ENCODE results near the gene TKTL1.
A peak's percentile ranks its signal among the peaks of the same experiment; 100 is the strongest.
"Not testable (repeated sequence)": the region's sequence is repeated elsewhere in the genome, so short reads cannot be mapped to it uniquely, and the experiment has no call there.

The TKTL1 gene

GRCh38 chrX:154321594-154321993 is 26.0 kb downstream of the TKTL1 start:
- DNase-seq (ENCODE audit: insufficient read length, low spot score) (no peak), FAIRE-seq (no peak)
- no peak for TF ChIP-seq POLR2A (IDR thresholded peaks at IDR 0.05; ENCODE audit: low read depth, low read length)

DNA sequence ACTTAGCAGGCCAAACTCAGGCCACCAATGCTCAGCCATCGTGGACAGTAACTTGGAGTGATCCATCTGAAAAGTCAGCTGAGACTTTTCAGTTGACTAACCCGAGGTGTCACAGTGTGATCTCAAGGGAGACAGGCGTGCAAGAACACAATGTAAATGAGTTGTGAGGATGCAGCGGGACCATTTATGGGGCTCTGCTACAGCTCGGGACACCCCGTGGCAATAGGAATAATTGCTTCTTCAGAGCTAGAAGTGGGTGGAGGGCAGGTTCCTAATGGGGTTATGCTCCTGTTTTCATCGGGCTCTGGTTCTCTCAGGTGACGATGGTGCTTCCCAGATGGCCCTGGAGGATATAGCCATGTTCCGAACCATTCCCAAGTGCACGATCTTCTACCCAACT is 27.3 kb downstream of the TKTL1 start:
- DNase-seq (ENCODE audit: insufficient read length, low spot score), result no peak
- TF ChIP-seq POLR2A (IDR thresholded peaks at IDR 0.05; ENCODE audit: low read depth, low read length), result no peak
- FAIRE-seq, result no peak

- FAIRE-seq (no peak), DNase-seq (ENCODE audit: insufficient read length, low spot score) (no peak)
- TF ChIP-seq POLR2A (IDR thresholded peaks at IDR 0.05; ENCODE audit: low read depth, low read length), result no peak
Observed at GRCh38 chrX:154323537-154323936, 27.9 kb downstream of the TKTL1 start.

GRCh38 chrX:154325541-154325940 is 29.9 kb downstream of the TKTL1 start:
- no peak for TF ChIP-seq POLR2A (IDR thresholded peaks at IDR 0.05; ENCODE audit: low read depth, low read length)
- no peak for FAIRE-seq

DNA sequence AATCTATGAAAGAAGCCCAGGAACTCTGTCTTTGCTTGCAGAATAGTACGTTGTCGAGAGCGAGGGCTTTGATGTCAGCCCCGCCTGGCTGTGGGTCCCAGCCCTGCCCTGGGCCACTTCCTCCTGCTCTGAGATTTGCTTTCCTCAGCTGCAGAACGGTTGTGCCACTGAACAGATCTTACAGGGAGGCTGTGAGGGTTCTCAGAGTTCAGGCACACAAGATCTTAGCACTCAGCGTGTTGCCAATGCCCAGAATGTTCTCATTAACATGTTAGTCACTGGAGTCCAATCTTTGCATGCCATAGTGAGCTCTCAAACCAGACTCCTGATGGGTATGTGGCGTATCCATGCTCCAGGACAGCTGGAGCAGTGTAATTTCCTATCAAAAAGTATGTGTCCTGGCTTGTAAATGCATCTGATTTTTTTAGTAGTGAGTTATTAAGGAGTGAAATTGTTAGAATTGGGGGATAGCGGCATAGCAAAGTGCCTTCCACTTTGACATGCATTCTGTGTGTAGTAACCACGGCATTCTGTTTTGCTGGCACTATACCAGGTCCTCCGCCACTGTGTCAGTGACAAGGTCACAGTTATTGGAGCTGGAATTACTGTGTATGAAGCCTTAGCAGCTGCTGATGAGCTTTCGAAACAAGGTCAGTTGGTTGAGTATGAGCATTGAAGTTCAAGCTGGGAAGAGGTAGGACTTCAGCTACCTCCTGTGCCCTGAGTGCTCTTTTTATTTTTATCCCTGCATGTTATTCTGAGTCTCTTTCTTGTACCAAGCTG is 31.6 kb downstream of the TKTL1 start:
- no peak for TF ChIP-seq POLR2A (IDR thresholded peaks at IDR 0.05; ENCODE audit: low read depth, low read length)
- FAIRE-seq (no peak), DNase-seq (ENCODE audit: insufficient read length, low spot score) (no peak)

More at GRCh38 chrX:154325541-154325940, 29.9 kb downstream of the TKTL1 start:
- DNase-seq (ENCODE audit: insufficient read length, low spot score), result no peak

- FAIRE-seq, result no peak
- no peak for TF ChIP-seq POLR2A (IDR thresholded peaks at IDR 0.05; ENCODE audit: low read depth, low read length)
- no peak for DNase-seq (ENCODE audit: insufficient read length, low spot score)
Observed at GRCh38 chrX:154328646-154329045, 33.1 kb downstream of the TKTL1 start.

- TF ChIP-seq POLR2A (IDR thresholded peaks at IDR 0.05; ENCODE audit: low read depth, low read length), result no peak
- FAIRE-seq, result no peak
- DNase-seq (ENCODE audit: insufficient read length, low spot score), result no peak
Observed at GRCh38 chrX:154329294-154329693, 33.7 kb downstream of the TKTL1 start.

DNA sequence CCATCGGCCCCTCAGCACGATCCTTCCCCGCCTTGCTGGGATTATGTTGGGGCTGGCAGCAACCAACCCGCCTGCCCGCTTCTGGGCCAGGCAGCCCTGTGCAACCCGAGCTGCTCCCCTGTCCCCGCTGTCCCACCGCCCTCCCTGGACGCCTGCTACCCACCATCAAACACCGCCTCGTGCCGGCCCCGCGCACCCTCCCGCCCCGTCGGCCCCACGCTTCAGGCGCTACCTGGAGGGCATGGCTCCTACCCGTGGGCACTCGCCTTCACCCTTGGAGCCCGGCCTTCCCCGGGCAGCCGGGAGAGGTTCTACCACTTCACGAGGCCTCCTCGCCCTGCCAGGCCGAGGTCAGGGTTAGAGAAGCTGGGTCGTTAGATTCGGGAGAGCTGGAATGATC is 37.0 kb downstream of the TKTL1 start:
- FAIRE-seq (no peak), DNase-seq (ENCODE audit: insufficient read length, low spot score) (no peak)
- no peak for TF ChIP-seq POLR2A (IDR thresholded peaks at IDR 0.05; ENCODE audit: low read depth, low read length)

DNA sequence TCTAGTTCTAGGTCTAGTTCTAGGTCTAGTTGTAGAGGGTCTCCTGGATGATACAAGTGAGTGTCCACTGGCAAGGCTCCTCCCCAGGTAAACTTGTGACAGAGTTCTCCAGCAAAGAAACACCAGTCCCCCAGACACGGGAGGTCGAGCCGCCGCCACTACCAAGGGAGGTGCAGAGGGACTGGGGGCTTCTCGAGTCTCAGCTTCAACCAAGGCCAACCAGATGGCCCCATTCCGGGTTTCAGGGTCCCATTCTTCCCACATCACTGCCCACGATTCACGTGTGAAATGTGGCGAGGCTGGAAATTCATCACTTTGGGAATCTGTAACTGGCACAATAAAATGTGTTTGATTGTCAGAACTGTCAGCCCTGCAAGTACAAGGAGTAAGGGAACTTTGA is 37.5 kb downstream of the TKTL1 start:
- FAIRE-seq (no peak), DNase-seq (ENCODE audit: insufficient read length, low spot score) (no peak)
- no peak for TF ChIP-seq POLR2A (IDR thresholded peaks at IDR 0.05; ENCODE audit: low read depth, low read length)

GRCh38 chrX:154333837-154334271 is 38.3 kb downstream of the TKTL1 start:
- DNase-seq (ENCODE audit: insufficient read length, low spot score) (no peak), FAIRE-seq (no peak)
- no peak for TF ChIP-seq POLR2A (IDR thresholded peaks at IDR 0.05; ENCODE audit: low read depth, low read length)

DNA sequence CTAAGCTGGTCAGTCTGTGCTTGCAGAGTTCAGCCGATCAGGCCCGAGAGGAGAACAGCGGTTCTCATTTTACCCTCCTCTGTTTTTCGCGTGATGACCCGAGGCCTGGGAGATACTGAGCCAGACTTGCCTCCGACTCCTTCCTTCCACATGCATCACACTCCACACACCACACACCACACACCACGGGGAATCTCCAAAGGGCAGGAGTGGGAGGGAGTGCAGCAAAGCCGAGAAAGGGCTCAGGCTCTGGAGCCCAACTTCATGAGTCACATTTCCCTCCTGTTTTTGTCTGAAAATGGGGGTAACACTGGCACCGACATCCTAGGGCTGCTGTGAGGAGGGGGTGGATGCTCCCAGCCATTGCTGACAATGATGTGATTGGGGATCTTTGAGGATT is 38.9 kb downstream of the TKTL1 start:
- no peak for DNase-seq (ENCODE audit: insufficient read length, low spot score)
- no peak for FAIRE-seq
- no peak for TF ChIP-seq POLR2A (IDR thresholded peaks at IDR 0.05; ENCODE audit: low read depth, low read length)

- not testable (repeated sequence) for DNase-seq (ENCODE audit: insufficient read length, low spot score)
- FAIRE-seq, result peak; percentile 11
Observed at GRCh38 chrX:154341399-154342298, 46.1 kb downstream of the TKTL1 start.

DNA sequence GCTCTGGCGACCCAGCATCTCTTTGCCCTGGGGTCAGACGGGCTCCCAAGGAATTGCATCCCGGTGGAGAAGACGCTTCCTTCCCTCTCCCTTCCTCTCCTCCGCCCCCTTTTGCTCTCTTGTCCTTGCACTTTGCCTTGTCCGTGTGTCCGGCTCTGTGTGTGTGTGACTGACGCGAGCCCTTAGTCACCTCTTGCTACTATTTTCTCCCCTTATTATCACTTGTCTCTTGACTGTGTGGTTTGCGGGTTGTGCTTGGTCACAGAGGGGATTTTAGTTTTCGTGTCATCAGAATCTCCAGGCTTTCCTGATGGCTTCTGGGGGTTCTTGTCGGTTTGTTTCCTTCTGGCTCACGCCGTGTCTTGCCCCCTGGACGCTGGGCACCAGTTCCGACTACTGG is 47.5 kb downstream of the TKTL1 start:
- DNase-seq (ENCODE audit: insufficient read length, low spot score); FAIRE-seq: not testable (repeated sequence)

DNA sequence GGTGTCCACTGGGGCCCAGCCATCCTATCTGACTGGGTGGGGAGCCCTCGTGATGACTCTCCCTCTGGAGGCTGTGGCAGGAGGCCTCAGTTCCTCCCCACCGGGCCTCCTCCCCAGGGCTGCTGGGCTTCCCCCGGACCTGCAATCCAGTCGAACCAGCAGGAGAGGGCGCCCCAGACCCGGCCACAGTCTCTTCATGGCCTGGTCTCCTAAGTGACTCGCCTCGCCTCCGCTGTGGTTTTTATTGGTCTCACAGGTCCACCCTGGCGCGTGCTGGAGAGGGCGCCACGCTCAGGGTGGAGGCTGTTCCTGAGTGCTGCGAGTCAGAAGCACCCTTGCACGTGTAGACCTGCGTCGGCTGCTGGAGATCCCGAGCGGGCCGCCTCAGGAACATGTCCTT is 48.0 kb downstream of the TKTL1 start:
- not testable (repeated sequence) for FAIRE-seq; DNase-seq (ENCODE audit: insufficient read length, low spot score)

GRCh38 chrX:154348114-154348531 is 52.5 kb downstream of the TKTL1 start:
- no peak for TF ChIP-seq POLR2A (IDR thresholded peaks at IDR 0.05; ENCODE audit: low read depth, low read length)
- no peak for DNase-seq (ENCODE audit: insufficient read length, low spot score)
- FAIRE-seq, result no peak
